Stimulated activated CD4-positive, alpha-beta T cell treated with anti-CD3 and anti-CD28 coated beads, Interleukin-12 subunit alpha, Interleukin-12 subunit beta, amount 100 ng/mL, for 24 hours (primary cell): ENCODE measurements around the gene SLC44A2.

Experiments used
- DNase-seq, 2 experiments: peaks; one replicate each; pipeline ENCODE4 v3.0.0-alpha.2; 2020; ENCODE audit warnings: low read depth in 2 of 2

Gene SLC44A2

GRCh38 chr19:10682397-10683063 is 57.2 kb downstream of the SLC44A2 start:
- DNase-seq, result no peak

- DNase-seq, result no peak
Observed at GRCh38 chr19:10683064-10683426, 57.7 kb downstream of the SLC44A2 start.

DNA sequence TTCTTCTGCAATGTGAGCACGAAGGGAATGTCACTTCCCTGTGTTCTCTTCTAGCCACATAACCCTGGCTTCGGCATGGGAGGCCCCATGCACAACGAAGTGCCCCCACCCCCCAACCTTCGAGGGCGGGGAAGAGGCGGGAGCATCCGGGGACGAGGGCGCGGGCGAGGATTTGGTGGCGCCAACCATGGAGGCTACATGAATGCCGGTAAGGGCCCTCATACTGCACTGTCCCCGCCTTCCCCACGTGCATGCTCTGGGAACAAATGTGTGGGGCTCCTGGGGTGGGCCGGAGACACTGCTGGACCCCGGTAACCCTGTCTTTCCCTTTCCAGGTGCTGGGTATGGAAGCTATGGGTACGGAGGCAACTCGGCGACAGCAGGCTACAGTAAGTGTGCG is 58.2 kb downstream of the SLC44A2 start:
- no peak for DNase-seq

DNA sequence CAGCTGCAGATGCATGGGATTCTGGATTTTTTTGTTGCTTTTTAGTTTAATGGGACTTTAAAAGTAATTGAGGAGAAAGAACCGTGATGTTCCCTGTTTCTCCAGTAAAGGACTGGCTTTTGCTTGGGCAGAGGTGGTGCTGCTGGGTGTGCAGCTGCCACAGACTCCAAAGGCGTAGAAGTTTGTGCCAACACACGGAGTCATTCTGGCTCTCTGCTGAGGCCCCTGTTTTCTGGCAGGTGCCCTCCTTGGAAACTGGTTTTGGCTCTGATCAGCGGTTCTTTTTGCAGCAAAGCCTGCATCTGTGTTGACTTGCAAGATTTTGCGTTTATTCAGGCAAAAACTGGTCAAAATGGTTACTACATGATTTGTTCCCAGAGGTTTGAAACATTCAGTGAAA is 59.9 kb downstream of the SLC44A2 start:
- no peak for DNase-seq

DNA sequence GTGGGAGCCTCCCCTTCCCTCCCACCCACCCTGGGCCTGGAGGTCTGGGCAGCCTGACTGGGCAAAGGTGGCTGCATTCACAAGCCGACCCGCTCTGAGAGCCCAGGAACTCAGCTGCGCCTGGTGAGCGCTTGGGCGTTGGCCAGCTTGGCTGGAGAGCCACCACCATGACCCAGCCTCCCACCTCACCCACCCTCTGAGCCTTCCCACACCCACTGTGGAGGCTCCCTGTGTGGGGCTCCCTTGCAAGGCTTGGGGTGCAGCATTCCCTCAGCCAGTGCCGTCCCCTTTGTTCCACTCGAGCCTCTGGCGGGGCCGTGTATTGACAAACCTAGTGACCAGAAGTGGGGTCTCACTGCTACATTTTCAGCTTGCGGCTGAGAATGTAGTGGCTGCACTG is 60.8 kb downstream of the SLC44A2 start:
- no peak for DNase-seq

GRCh38 chr19:10686661-10687517 is 61.5 kb downstream of the SLC44A2 start:
- DNase-seq, result no peak

GRCh38 chr19:10687518-10688288 is 62.4 kb downstream of the SLC44A2 start:
- no peak for DNase-seq

DNA sequence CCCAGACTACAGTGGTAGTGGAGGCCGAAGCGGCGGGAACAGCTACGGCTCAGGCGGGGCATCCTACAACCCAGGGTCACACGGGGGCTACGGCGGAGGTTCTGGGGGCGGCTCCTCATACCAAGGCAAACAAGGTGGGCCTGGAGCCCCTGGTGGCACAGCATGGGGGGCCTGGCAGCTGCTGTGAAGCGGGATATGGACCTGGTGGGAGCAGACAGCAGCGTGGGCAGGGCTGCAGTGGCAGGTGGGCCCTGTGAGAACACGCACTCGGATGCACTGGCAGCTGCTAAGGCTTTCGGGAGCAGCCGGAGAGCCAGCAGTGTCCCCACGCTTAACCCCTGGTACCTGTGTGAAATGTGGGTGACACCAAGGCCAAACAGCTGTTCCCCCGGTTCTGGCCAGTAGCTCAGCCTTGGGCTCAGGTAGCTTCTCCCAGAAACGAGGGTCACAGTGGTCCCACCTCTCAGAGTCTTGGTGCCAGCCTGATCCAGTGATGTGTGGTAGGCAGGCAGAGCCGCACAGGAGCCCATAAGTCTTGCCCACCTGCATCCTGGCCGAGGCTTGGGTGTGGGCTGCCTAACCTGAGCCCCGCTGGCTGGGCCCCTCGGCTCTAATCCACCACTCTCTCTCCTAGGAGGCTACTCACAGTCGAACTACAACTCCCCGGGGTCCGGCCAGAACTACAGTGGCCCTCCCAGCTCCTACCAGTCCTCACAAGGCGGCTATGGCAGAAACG is 63.4 kb downstream of the SLC44A2 start:
- DNase-seq, result no peak

DNA sequence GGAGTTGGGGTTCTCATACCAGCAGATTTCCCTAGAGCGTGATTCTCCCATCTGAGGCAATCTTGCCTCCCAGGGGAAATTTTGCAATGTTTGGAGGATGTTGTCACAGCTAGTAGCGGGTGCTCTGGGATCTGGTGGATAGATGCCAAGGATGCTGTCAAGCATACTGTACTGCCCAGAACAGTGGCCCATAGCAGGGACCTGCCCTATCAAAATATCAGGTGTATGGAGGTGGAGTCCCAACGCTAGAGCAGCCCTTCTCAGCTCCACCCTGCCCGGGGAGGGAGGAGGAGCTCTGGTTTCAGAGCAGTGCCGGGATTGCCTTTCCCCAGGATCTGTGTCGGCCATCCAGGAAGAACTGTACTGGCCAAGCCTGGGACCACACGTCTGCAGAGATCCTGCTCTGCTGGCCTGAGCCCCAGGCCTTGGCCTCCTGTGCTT is 65.0 kb downstream of the SLC44A2 start:
- DNase-seq, result no peak

DNA sequence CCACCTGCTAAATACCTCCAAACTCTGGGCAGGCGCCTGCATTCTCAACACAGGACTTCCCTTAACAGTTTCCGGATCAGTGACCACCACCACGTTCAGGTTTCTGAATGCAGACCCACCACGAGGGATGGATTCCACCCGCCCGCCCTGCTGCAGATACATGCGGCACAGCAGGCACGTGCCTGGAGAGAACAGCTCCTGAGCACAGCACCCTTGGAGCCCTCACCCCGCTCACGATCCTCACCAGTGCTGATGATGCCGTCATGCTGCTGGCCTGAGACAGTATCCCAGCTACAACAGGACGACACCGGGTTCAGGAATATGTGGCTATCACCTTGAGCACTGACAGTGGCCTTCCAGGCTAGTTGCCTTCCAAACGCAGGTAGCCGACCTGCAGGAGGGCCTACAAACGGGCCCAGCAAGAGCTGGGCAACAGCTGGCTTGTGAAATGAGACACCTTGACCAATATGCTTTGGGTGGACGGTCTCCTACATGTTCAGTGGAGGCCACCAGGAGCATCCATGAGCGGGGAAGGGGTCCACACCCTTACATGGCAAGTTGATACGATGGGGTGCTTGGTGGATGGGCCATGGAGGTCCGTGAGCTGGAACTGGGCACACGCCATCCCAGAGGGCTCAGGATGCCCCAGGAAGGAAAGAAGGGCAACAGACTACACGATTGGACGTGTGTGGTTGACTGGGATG is 66.0 kb downstream of the SLC44A2 start:
- no peak for DNase-seq

DNA sequence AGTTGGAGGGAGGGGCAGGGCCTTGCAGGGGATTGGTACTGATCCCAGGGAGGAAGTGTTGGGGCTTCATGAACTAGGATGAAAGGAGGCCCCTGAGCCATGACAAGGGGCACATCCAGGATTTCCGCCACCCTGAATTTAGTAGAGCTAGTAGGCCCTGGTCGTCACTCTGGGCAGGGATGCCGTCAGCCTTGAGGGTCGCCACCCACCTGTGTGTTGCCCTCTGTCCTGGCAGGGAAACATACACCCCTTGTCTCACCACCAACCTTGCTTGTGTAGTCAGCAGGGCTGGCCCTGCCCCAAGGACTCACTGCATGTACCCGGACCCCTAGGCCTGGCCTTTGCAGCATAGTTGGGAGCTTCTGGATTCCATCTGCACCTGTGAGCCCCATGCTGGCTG is 66.5 kb downstream of the SLC44A2 start:
- DNase-seq, result no peak

GRCh38 chr19:10692673-10693264 is 67.4 kb downstream of the SLC44A2 start:
- no peak for DNase-seq
